SK-N-SH (cell line): Measurements from ENCODE around the gene PMP22. TPM values are rescaled to one million over a fixed set of nuclear protein-coding genes. Genes with fewer than 3 reads are reported as not detected.

Experiments
- CTCF ChIA-PET: fragments of 300-600, 350-600 bp; formaldehyde crosslinking; extraction: SDS; loops from one replicate; lab custom pipeline; 2021; lab: Yijun Ruan, JAX
- POLR2A ChIA-PET: fragments of 350-600 bp; sonication (Branson Sonifier 250); formaldehyde crosslinking; extraction: SDS; loops from one replicate; lab custom pipeline; 2020; ENCODE audit warnings: antibody characterized with exemption, inconsistent platforms; lab: Yijun Ruan, JAX
- DNase-seq: peaks from one replicate; pipeline ENCODE4 v3.0.0; 2012
- H2AFZ ChIP-seq: fragments of 200-600 bp; sonication (generic); 2 replicates; pipeline ENCODE4 v1.8.1; 2016; ENCODE audit warnings: antibody characterized with exemption, mild to moderate bottlenecking, low read depth
- H3F3A ChIP-seq: fragments of 200-600 bp; sonication (generic); replicated peaks from 2 replicates; pipeline ENCODE3; 2016; ENCODE audit warnings: antibody characterized with exemption, mild to moderate bottlenecking; ENCODE audit not compliant: insufficient read depth
- H3K27ac ChIP-seq, 2 experiments: fragments of 200-500 bp in 1 of 2; fragments of 200-600 bp in 1 of 2; sonication (Bioruptor generic) in 1 of 2; sonication (generic), shearing (Covaris generic) in 1 of 2; 2 replicates each; pipeline versions ENCODE4 v1.5.1 to v1.6.1; 2014 to 2016; ENCODE audit warnings: low read depth in 2 of 2, inconsistent platforms in 1 of 2, low read length in 1 of 2, mild to moderate bottlenecking in 1 of 2, mixed read lengths in 1 of 2
- H3K27me3 ChIP-seq: fragments of 200-600 bp; sonication (generic), shearing (Covaris generic); 2 replicates; pipeline ENCODE4 v1.6.1; 2016; ENCODE audit warnings: mixed run types; ENCODE audit not compliant: insufficient read depth
- H3K36me3 ChIP-seq, 2 experiments: fragments of 200-500 bp in 1 of 2; fragments of 200-600 bp in 1 of 2; sonication (Bioruptor generic) in 1 of 2; sonication (generic) in 1 of 2; replicated peaks in 1 of 2; 2 replicates each; pipeline versions ENCODE3 to v1.5.1; 2014 to 2016; ENCODE audit warnings: low read length in 1 of 2, mild to moderate bottlenecking in 1 of 2; ENCODE audit not compliant: insufficient read depth in 2 of 2, control insufficient read depth in 1 of 2
- H3K4me1 ChIP-seq, 2 experiments: fragments of 200-500 bp in 1 of 2; fragments of 200-600 bp in 1 of 2; sonication (Bioruptor generic) in 1 of 2; sonication (generic), shearing (Covaris generic) in 1 of 2; 2 replicates each; pipeline versions ENCODE4 v1.5.1 to v1.6.1; 2014 to 2016; ENCODE audit warnings: low read depth in 1 of 2, low read length in 1 of 2, mixed run types in 1 of 2; ENCODE audit not compliant: insufficient read depth in 2 of 2, control insufficient read depth in 1 of 2
- H3K4me2 ChIP-seq: fragments of 200-600 bp; sonication (generic), shearing (Covaris generic); 2 replicates; pipeline ENCODE4 v1.6.1; 2017; ENCODE audit warnings: mixed run types
- H3K4me3 ChIP-seq, 2 experiments: fragments of 200-500 bp in 1 of 2; fragments of 200-600 bp in 1 of 2; sonication (Bioruptor generic) in 1 of 2; sonication (generic), shearing (Covaris generic) in 1 of 2; 2 replicates each; pipeline versions ENCODE4 v1.5.1 to v1.8.1; 2014 to 2016; ENCODE audit warnings: low read depth in 2 of 2, inconsistent platforms in 1 of 2, low read length in 1 of 2, mild to moderate bottlenecking in 1 of 2, mixed read lengths in 1 of 2, moderate library complexity in 1 of 2
- H3K79me2 ChIP-seq: fragments of 200-600 bp; sonication (generic); 2 replicates; pipeline ENCODE4 v1.8.1; 2017; ENCODE audit warnings: mild to moderate bottlenecking; ENCODE audit not compliant: insufficient read depth
- H3K9ac ChIP-seq: fragments of 200-600 bp; sonication (generic); 2 replicates; pipeline ENCODE4 v1.6.1; 2017; ENCODE audit warnings: mixed run types
- H3K9me2 ChIP-seq: fragments of 200-600 bp; sonication (generic); 2 replicates; pipeline ENCODE4 v1.6.1; 2017; ENCODE audit warnings: mixed run types
- H3K9me3 ChIP-seq: fragments of 200-600 bp; sonication (generic); 2 replicates; pipeline ENCODE4 v1.6.1; 2017; ENCODE audit warnings: mixed run types, mild to moderate bottlenecking, moderate library complexity
- H4K20me1 ChIP-seq: fragments of 200-600 bp; sonication (generic); 2 replicates; pipeline ENCODE4 v1.6.1; 2017; ENCODE audit warnings: mild to moderate bottlenecking, mixed run types; ENCODE audit not compliant: insufficient read depth
- CHD2 ChIP-seq: fragments of 150-350 bp; IDR thresholded peaks from 2 replicates; pipeline ENCODE4 v1.6.1; 2018; ENCODE audit warnings: low read length; ENCODE audit not compliant: partially characterized antibody
- EP300 ChIP-seq, 2 experiments: IDR thresholded peaks; 2 replicates each; pipeline versions ENCODE4 v1.4.0 to v1.6.1; 2012; ENCODE audit warnings: borderline replicate concordance in 1 of 2, low read depth in 1 of 2, low read length in 1 of 2
- EZH2phosphoT487 ChIP-seq: fragments of 200-600 bp; sonication (generic); IDR thresholded peaks from 2 replicates; pipeline ENCODE4 v1.6.1; 2017; ENCODE audit warnings: low read depth, mixed run types, mild to moderate bottlenecking, antibody characterized with exemption, moderate library complexity, borderline replicate concordance
- FOSL2 ChIP-seq: IDR thresholded peaks from 2 replicates; pipeline ENCODE4 v1.4.0; 2012; ENCODE audit warnings: low read depth, mild to moderate bottlenecking, moderate library complexity, borderline replicate concordance
- FOXJ3 ChIP-seq: sonication (generic); formaldehyde crosslinking; IDR thresholded peaks from 2 replicates; pipeline ENCODE4 v1.5.1; 2020; ENCODE audit warnings: mild to moderate bottlenecking, missing genetic modification reagents
- GATA2 ChIP-seq: sonication (generic); formaldehyde crosslinking; IDR thresholded peaks from 2 replicates; pipeline ENCODE4 v1.5.0; 2020; ENCODE audit warnings: mild to moderate bottlenecking, missing genetic modification reagents
- JUND ChIP-seq: IDR thresholded peaks from 2 replicates; pipeline ENCODE4 v1.4.0; 2012
- MEF2A ChIP-seq: IDR thresholded peaks from 2 replicates; pipeline ENCODE4 v1.4.0; 2012; ENCODE audit warnings: low read depth, borderline replicate concordance
- MXI1 ChIP-seq: IDR thresholded peaks from 2 replicates; pipeline ENCODE4 v1.6.1; 2012; ENCODE audit warnings: mild to moderate bottlenecking, low read depth, low read length, improper control_type of control experiment
- NFIC ChIP-seq: IDR thresholded peaks from 2 replicates; pipeline ENCODE4 v1.4.0; 2012; ENCODE audit warnings: borderline replicate concordance
- RCOR1 ChIP-seq: fragments of 150-350 bp; IDR thresholded peaks from 2 replicates; pipeline ENCODE4 v1.6.1; 2017; ENCODE audit warnings: antibody characterized with exemption, low read length
- RFX5 ChIP-seq: IDR thresholded peaks from 2 replicates; pipeline ENCODE4 v1.6.1; 2012; ENCODE audit warnings: mild to moderate bottlenecking, improper control_type of control experiment, low read length
- RXRA ChIP-seq: IDR thresholded peaks from 2 replicates; pipeline ENCODE4 v1.4.0; 2012; ENCODE audit warnings: low read depth, mild to moderate bottlenecking, borderline replicate concordance
- SMC3 ChIP-seq: IDR thresholded peaks from 2 replicates; pipeline ENCODE4 v1.6.1; 2012; ENCODE audit warnings: low read depth, low read length, improper control_type of control experiment
- TAF1 ChIP-seq: IDR thresholded peaks from 2 replicates; pipeline ENCODE4 v1.6.1; 2012; ENCODE audit warnings: low read depth, mild to moderate bottlenecking, low read length, moderate library complexity, borderline replicate concordance
- TCF12 ChIP-seq: IDR thresholded peaks from 2 replicates; pipeline ENCODE4 v1.4.0; 2012
- TEAD4 ChIP-seq: IDR thresholded peaks from 2 replicates; pipeline ENCODE4 v1.4.0; 2012; ENCODE audit warnings: mild to moderate bottlenecking, borderline replicate concordance; ENCODE audit not compliant: insufficient read depth
- YY1 ChIP-seq: IDR thresholded peaks from 2 replicates; pipeline ENCODE4 v1.4.0; 2012; ENCODE audit warnings: low read depth, mild to moderate bottlenecking
- WGBS: methylation state at CpG from one replicate; pipeline ENCODE4 v1.1.6; 2017; ENCODE audit warnings: low lambda C conversion rate; 5-methylcytosine and 5-hydroxymethylcytosine counted together
- polyA plus RNA-seq, 3 experiments: library from polyadenylated mRNA; depleted of rRNA; stranded (reverse); fragments of >200 nt; gene quantifications; 2 replicates each; pipeline ENCODE4 v1.2.3, GENCODE V29; 2012
- TF ChIP-seq, protein P1 (sequence below): IDR thresholded peaks from 2 replicates; pipeline ENCODE4; 2012
- TF ChIP-seq, protein P2 (sequence below): fragments of 150-350 bp; IDR thresholded peaks from 2 replicates; pipeline ENCODE4 v1.6.1; 2016; ENCODE audit warnings: mild to moderate bottlenecking, low read depth, low read length

The PMP22 gene
- polyA plus RNA-seq, 1 of the 3 experiments (the other 2 are of a cell fraction): 82.5 TPM

DNA sequence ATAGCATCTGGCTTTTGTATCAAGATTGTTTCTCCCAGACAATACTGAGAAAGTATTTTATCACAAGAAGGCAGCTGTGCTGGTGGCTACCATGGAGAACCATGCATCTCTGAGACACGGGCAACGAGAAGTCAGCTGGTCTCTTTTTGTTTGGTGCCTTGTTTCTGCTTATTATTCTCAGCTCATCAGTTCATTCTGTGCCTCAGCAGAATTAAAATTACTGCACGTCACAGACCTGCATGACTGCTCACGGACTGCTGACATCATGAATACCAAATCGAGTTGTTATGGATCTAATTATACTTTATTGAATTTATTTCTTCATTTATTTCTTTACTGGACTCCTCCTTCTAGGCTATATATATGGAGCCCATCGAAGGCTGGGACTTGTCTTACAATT, 19.0 kb upstream of the PMP22 start:
- POLR2A ChIA-PET: no interaction called here
- H3K4me3 ChIP-seq: no peak overlapping the region
- no peaks in the 10 kb centered on the region for H3K9me3 ChIP-seq
- H3K9me2 ChIP-seq: no peaks in the 10 kb centered on the region
- H3K27ac ChIP-seq: no peak overlapping the region; a peak in 1 of 4 replicates
- H4K20me1 ChIP-seq: no peaks in the 10 kb centered on the region
- H3K79me2 ChIP-seq: no peaks in the 10 kb centered on the region
- TF ChIP-seq RCOR1 (no peak), RFX5 (no peak), MEF2A (no peak), EP300 (IDR thresholded peaks at IDR 0.05; ENCODE audit: borderline replicate concordance in 1 of 2, low read depth in 1 of 2, low read length in 1 of 2) (no peak), FOXJ3 (CRISPR knock-in tag) (no peak), NFIC (no peak), EZH2phosphoT487 (no peak)
- TF ChIP-seq, protein P1, sequence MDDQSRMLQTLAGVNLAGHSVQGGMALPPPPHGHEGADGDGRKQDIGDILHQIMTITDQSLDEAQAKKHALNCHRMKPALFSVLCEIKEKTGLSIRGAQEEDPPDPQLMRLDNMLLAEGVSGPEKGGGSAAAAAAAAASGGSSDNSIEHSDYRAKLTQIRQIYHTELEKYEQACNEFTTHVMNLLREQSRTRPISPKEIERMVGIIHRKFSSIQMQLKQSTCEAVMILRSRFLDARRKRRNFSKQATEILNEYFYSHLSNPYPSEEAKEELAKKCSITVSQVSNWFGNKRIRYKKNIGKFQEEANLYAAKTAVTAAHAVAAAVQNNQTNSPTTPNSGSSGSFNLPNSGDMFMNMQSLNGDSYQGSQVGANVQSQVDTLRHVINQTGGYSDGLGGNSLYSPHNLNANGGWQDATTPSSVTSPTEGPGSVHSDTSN: no peak
- 47% methylated on average over 6 of the region's 6 CpGs for WGBS
- no peak overlapping the region for H3K9ac ChIP-seq
- no peaks in the 10 kb centered on the region for H3F3A ChIP-seq
- no peaks in the 10 kb centered on the region for H3K36me3 ChIP-seq
- CTCF ChIA-PET: interaction anchor here (0.8 kb wide), 2 partner anchors 27 to 53 kb away, joined by 3 read pairs; no protein-coding TSS in a partner anchor
- DNase-seq: no peak
- no peak overlapping the region for H3K4me2 ChIP-seq
- no peak overlapping the region for H2AFZ ChIP-seq
- peaks cover 0 to 14% of the 10 kb centered on the region in 2 experiments; a peak in 2 of 4 replicates for H3K4me1 ChIP-seq
- no peaks in the 10 kb centered on the region; the same call in 1 of the 2 replicates for H3K27me3 ChIP-seq

DNA sequence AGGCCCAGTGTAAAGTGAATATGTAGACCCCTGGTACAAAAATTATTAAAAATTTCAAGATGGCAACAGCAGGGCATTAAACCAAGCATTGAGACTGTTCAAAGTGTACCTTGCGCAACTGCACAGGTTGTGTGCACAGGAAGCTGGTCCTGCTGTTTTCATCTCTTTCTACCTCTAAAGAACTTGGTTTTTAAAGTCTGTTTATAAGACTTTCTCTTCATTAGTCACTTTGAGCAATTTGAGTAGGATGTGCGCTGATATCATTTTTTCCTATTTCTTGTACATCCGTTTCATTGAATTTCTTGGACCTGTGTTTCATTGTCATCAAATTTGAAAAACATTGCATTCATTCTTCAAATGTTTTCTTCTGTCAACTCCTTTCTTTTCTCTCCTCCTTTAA, 16.8 kb upstream of the PMP22 start:
- Histone ChIP-seq H3K4me1 (peaks cover 0 to 2% of the 10 kb centered on the region in 2 experiments; a peak in 1 of 4 replicates), H2AFZ (no peak overlapping the region), H3F3A (no peaks in the 10 kb centered on the region), H4K20me1 (no peaks in the 10 kb centered on the region), H3K4me2 (no peak overlapping the region), H3K9me3 (no peaks in the 10 kb centered on the region), H3K9me2 (no peaks in the 10 kb centered on the region), H3K27me3 (no peaks in the 10 kb centered on the region), H3K27ac (no peak overlapping the region), H3K4me3 (no peak overlapping the region), H3K79me2 (no peaks in the 10 kb centered on the region), H3K36me3 (no peaks in the 10 kb centered on the region), H3K9ac (no peak overlapping the region)
- POLR2A ChIA-PET: no interaction called here
- WGBS: 78% methylated on average over 3 of the region's 3 CpGs
- DNase-seq: no peak
- CTCF ChIA-PET: no interaction called here
- TF ChIP-seq MXI1 (no peak), FOXJ3 (CRISPR knock-in tag) (no peak), MEF2A (no peak), TEAD4 (no peak), TCF12 (no peak), YY1 (no peak), GATA2 (CRISPR knock-in tag) (no peak), RXRA (no peak), FOSL2 (no peak), RFX5 (no peak), CHD2 (no peak), SMC3 (no peak), NFIC (no peak), TAF1 (no peak), JUND (no peak)
- TF ChIP-seq, protein P1: no peak
- TF ChIP-seq, protein P2, sequence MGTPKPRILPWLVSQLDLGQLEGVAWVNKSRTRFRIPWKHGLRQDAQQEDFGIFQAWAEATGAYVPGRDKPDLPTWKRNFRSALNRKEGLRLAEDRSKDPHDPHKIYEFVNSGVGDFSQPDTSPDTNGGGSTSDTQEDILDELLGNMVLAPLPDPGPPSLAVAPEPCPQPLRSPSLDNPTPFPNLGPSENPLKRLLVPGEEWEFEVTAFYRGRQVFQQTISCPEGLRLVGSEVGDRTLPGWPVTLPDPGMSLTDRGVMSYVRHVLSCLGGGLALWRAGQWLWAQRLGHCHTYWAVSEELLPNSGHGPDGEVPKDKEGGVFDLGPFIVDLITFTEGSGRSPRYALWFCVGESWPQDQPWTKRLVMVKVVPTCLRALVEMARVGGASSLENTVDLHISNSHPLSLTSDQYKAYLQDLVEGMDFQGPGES: no peak
